ENCODE results near the gene DMRTC2. TPM values are rescaled to one million over a fixed set of nuclear protein-coding genes. Genes with fewer than 3 reads are reported as not detected.

DMRTC2 gene
- total RNA-seq, 4 donors from 2014 or later, result not detected

DNA sequence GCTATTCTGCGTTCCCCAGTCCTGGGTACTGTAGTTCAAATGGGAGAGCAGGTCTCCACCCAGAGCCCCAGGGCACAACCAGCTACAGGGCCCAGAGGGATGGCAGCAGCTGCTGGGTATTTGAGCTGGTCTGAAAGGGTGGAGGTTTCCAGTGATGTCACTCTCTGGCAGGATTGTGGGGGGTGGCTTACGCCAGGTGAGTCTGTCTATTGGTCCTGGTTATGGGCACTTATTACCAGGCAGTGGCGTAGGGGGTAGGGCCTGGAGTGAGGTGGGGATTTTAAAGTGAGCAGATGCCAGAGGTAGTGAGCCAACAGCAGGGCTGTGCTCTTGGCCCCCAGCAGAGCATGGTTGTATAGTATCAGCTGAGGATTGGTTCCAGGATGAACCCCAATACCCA lies 21.4 kb downstream of the DMRTC2 start:
- Histone ChIP-seq H3K27ac (no peak overlapping the region), H3K4me3 (no peak overlapping the region), H3K9me3 (no peaks in the 10 kb centered on the region), H3K36me3 (peaks cover 0 to 97% of the 10 kb centered on the region in 2 donors), H3K4me1 (peaks cover 1 to 74% (median 13%) of the 10 kb centered on the region in 3 donors), H3K27me3 (no peaks in the 10 kb centered on the region)
- TF ChIP-seq, protein P1, sequence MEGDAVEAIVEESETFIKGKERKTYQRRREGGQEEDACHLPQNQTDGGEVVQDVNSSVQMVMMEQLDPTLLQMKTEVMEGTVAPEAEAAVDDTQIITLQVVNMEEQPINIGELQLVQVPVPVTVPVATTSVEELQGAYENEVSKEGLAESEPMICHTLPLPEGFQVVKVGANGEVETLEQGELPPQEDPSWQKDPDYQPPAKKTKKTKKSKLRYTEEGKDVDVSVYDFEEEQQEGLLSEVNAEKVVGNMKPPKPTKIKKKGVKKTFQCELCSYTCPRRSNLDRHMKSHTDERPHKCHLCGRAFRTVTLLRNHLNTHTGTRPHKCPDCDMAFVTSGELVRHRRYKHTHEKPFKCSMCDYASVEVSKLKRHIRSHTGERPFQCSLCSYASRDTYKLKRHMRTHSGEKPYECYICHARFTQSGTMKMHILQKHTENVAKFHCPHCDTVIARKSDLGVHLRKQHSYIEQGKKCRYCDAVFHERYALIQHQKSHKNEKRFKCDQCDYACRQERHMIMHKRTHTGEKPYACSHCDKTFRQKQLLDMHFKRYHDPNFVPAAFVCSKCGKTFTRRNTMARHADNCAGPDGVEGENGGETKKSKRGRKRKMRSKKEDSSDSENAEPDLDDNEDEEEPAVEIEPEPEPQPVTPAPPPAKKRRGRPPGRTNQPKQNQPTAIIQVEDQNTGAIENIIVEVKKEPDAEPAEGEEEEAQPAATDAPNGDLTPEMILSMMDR (IDR thresholded peaks at IDR 0.05), result no peak
- TF ChIP-seq EP300 (IDR thresholded peaks at IDR 0.05) (no peak), POLR2A (IDR thresholded peaks at IDR 0.05) (no peak), POLR2AphosphoS5 (IDR thresholded peaks at IDR 0.05) (no peak)
- ATAC-seq, result no peak
- 40 to 84% methylated on average over 1 to 2 of the region's 3 CpGs for WGBS, 2 donors (ENCODE audit: low coverage in 1 of 2)

DNA sequence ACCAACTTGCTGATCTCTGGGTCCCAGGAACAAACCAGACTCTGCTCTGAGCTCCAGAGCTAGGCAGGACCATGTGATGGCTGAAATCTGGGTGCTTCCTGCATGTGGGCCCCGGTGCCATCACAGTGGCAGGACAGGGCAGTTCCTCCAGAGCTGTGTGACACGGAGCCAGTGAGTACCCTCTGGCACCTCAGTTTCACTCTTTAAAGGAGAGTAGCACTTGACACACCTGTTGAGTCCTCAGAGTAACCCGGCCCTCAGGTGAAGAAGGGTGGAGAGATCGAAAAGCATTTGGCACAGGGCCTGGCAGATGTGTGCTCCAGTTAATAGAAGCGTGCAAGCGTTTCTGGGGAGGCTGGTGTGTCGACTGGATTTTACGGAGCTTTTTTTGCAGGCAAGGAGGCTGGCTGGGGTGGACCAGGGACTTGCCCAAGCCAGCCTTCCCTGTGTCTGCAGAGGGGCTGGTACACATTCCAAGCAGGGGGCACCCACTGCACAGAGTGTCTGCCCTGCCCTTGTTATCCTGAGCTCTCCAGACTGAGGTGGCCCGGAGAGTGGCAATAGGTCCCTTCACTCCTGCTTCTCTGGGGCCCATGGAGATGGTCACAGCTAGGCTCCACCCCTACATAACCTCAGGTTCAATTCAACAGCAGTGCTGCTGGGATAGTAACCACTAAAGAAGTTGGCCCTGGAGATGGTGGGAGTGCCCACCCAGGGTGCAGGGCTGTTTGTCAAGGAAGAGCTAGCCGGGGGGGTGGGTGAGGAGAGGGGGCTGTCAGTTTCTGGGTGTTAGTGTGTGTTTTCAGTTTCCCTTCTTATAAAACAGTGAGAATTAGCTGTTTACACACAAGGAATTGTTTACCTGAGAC lies 23.5 kb downstream of the DMRTC2 start:
- no peak overlapping the region for H3K4me3 ChIP-seq
- peaks cover 0 to 92% of the 10 kb centered on the region in 2 donors for H3K36me3 ChIP-seq
- ATAC-seq, result no peak
- H3K27me3 ChIP-seq, result no peaks in the 10 kb centered on the region
- H3K27ac ChIP-seq, result no peak overlapping the region
- peaks cover 0 to 54% (median 6%) of the 10 kb centered on the region in 3 donors for H3K4me1 ChIP-seq
- 78 to 79% methylated on average over 2 to 4 of the region's 10 CpGs for WGBS, 2 donors (ENCODE audit: low coverage in 1 of 2)
- no peak for TF ChIP-seq EP300 (IDR thresholded peaks at IDR 0.05)
- TF ChIP-seq, protein P1 (IDR thresholded peaks at IDR 0.05), result no peak
- TF ChIP-seq POLR2AphosphoS5 (IDR thresholded peaks at IDR 0.05), result no peak
- no peak for TF ChIP-seq POLR2A (IDR thresholded peaks at IDR 0.05)
- H3K9me3 ChIP-seq, result no peaks in the 10 kb centered on the region

DNA sequence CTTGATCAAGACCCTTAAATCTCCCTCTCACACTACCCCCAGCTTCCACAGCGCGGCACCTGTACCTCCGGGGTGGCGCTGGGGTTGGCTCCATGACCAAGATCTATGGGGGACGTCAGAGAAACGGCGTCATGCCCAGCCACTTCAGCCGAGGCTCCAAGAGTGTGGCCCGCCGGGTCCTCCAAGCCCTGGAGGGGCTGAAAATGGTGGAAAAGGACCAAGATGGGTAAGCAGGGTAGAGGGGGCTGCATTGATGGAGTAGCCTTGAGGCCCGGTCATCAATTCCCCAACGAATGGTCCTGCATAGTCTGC lies 24.1 kb downstream of the DMRTC2 start:
- H3K36me3 ChIP-seq, result peaks cover 0 to 86% of the 10 kb centered on the region in 2 donors
- TF ChIP-seq POLR2AphosphoS5 (IDR thresholded peaks at IDR 0.05), result no peak
- TF ChIP-seq EP300 (IDR thresholded peaks at IDR 0.05), result no peak
- TF ChIP-seq POLR2A (IDR thresholded peaks at IDR 0.05), result no peak
- TF ChIP-seq, protein P1 (IDR thresholded peaks at IDR 0.05), result no peak
- ATAC-seq, result no peak
- no peak overlapping the region for H3K4me3 ChIP-seq
- WGBS, 2 donors (ENCODE audit: low coverage in 1 of 2), result 75 to 80% methylated on average over 2 to 9 of the region's 12 CpGs
- H3K4me1 ChIP-seq, result peaks cover 0 to 48% (median 4%) of the 10 kb centered on the region in 3 donors
- no peaks in the 10 kb centered on the region for H3K9me3 ChIP-seq
- H3K27ac ChIP-seq, result no peak overlapping the region
- no peaks in the 10 kb centered on the region for H3K27me3 ChIP-seq

DNA sequence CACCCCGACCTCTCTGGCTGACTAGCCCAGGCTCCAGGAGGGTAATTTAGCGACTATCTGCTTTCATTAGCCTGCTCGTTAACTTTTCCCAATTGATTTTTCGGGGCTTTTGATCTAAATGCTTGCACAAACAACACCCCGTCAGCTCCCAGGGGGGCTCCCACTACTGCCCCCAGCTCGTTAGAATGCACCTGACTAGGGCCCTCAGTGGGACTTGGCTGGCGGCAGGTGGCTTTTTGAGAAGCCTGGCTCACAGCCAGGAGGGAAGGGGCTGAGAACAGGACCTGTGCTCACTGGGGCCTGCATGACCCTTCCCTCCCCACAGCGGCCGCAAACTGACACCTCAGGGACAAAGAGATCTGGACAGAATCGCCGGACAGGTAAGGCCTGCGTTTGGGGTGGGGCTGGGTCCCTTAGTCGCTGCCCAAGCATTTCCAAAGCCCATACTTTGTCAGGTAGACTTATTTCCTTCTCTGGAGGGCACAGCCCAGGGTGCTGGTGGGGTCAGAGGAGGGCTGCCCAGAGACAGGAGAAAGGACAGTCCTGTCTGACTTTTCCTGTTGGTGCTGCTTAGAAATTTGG lies 24.6 kb downstream of the DMRTC2 start:
- ATAC-seq, result no peak
- H3K27ac ChIP-seq, result no peak overlapping the region
- peaks cover 0 to 81% of the 10 kb centered on the region in 2 donors for H3K36me3 ChIP-seq
- H3K27me3 ChIP-seq, result no peaks in the 10 kb centered on the region
- peaks cover 0 to 42% (median 4%) of the 10 kb centered on the region in 3 donors for H3K4me1 ChIP-seq
- H3K4me3 ChIP-seq, result no peak overlapping the region
- no peak for TF ChIP-seq POLR2A (IDR thresholded peaks at IDR 0.05)
- TF ChIP-seq POLR2AphosphoS5 (IDR thresholded peaks at IDR 0.05), result no peak
- TF ChIP-seq, protein P1 (IDR thresholded peaks at IDR 0.05), result no peak
- TF ChIP-seq EP300 (IDR thresholded peaks at IDR 0.05), result no peak
- no peaks in the 10 kb centered on the region for H3K9me3 ChIP-seq
- 76% methylated on average over 5 of the region's 13 CpGs; no CpG with 5 or more reads in 1 of the 2 donors for WGBS, 2 donors (ENCODE audit: low coverage in 1 of 2)
